Upper lobe of left lung (tissue), 6 donors: ENCODE measurements around the gene TRIP11. TPM values are rescaled to one million over a fixed set of nuclear protein-coding genes. Genes with fewer than 3 reads are reported as not detected.

Experiments used
- ATAC-seq, 2 donors: fragments of 200-7000 bp; cut with Tn5 transposase; one replicate each; pipeline ENCODE4 v1.9.1; 2022; ENCODE audit warnings: mild to moderate bottlenecking in 2 of 2, moderate library complexity in 2 of 2; ENCODE audit not compliant: low FRiP score in 2 of 2
- DNase-seq, 2 donors: peaks; one replicate each; pipeline ENCODE4 v3.0.0-alpha.2; 2019 to 2020
- H3K27ac ChIP-seq, 4 donors: fragments of 200-600 bp; sonication (generic); one replicate each; pipeline ENCODE4 v1.5.1; 2016 to 2019
- H3K27me3 ChIP-seq, 4 donors: fragments of 200-600 bp; sonication (generic); one replicate each; pipeline ENCODE4 v1.5.1; 2017 to 2019
- H3K36me3 ChIP-seq, 4 donors: fragments of 200-600 bp; sonication (generic); one replicate each; pipeline ENCODE4 v1.5.1; 2016 to 2019
- H3K4me1 ChIP-seq, 4 donors: fragments of 200-600 bp; sonication (generic); one replicate each; pipeline ENCODE4 v1.5.1; 2018 to 2019
- H3K4me3 ChIP-seq, 4 donors: fragments of 200-600 bp; sonication (generic); one replicate each; pipeline ENCODE4 v1.5.1; 2017 to 2019; ENCODE audit warnings: mild to moderate bottlenecking in 2 of 4, moderate library complexity in 1 of 4
- H3K9me3 ChIP-seq, 4 donors: fragments of 200-600 bp; sonication (generic); one replicate each; pipeline ENCODE4 v1.5.1; 2018 to 2019
- CTCF ChIP-seq, 6 experiments: fragments of 450-650 bp in 4 of 6; fragments of 200-600 bp in 2 of 6; sonication (generic) in 2 of 6; IDR thresholded peaks; one replicate each; pipeline ENCODE4 v1.5.1; 2016 to 2019; ENCODE audit warnings: antibody characterized with exemption in 6 of 6
- EP300 ChIP-seq, 4 donors: sonication (generic); formaldehyde crosslinking; IDR thresholded peaks; one replicate each; pipeline ENCODE4 v1.5.1; 2017; ENCODE audit warnings: antibody characterized with exemption in 4 of 4, control low read depth in 2 of 4
- POLR2A ChIP-seq, 4 donors: fragments of 450-650 bp; IDR thresholded peaks; one replicate each; pipeline ENCODE4 v1.5.1; 2016 to 2017; ENCODE audit warnings: antibody characterized with exemption in 4 of 4, mild to moderate bottlenecking in 2 of 4
- POLR2AphosphoS5 ChIP-seq, 2 donors: sonication (generic); formaldehyde crosslinking; IDR thresholded peaks; one replicate each; pipeline ENCODE4 v1.5.1; 2017; ENCODE audit warnings: antibody characterized with exemption in 2 of 2
- WGBS, 2 donors: methylation state at CpG; one replicate each; pipeline ENCODE4 v1.1.5; 2017 to 2018; 5-methylcytosine and 5-hydroxymethylcytosine counted together
- total RNA-seq, 6 donors: library from RNA; depleted of rRNA in 4 of 6; stranded (reverse); fragments of >200 nt in 4 of 6; gene quantifications; one replicate each; pipeline versions ENCODE4 v1.1.0 to v1.2.1, GENCODE V29; 2016 to 2021
- donor health status: DM: no; HTN: no; CAD: no; lungs with moderate emphysema.
- donor health status: DM: no; HTN: yes; CAD: no; lungs with severe emphysema.

The TRIP11 gene
- total RNA-seq, 6 donors from 2014 or later, result 19.2 to 71.8 (median 39.1) TPM

- no peak for TF ChIP-seq EP300 (IDR thresholded peaks at IDR 0.05)
- no peak for TF ChIP-seq POLR2AphosphoS5 (IDR thresholded peaks at IDR 0.05)
- TF ChIP-seq CTCF (IDR thresholded peaks at IDR 0.05), result no peak
- Histone ChIP-seq H3K27ac (no peak overlapping the region), H3K9me3 (no peaks in the 10 kb centered on the region), H3K27me3 (no peaks in the 10 kb centered on the region), H3K4me1 (peaks cover 6 to 16% (median 10%) of the 10 kb centered on the region in 4 donors), H3K4me3 (no peak overlapping the region), H3K36me3 (peaks cover 0 to 15% (median 4%) of the 10 kb centered on the region in 4 donors)
- 6% methylated on average over 1 of the region's 1 CpG; no CpG with 5 or more reads in 1 of the 2 donors for WGBS, 2 donors
- no peak for ATAC-seq
- DNase-seq, result no peak
Measured at GRCh38 chr14:91942128-91942527, 97.7 kb downstream of the TRIP11 start.

- Histone ChIP-seq H3K4me3 (no peak overlapping the region), H3K9me3 (no peaks in the 10 kb centered on the region), H3K36me3 (peaks cover 0 to 30% (median 4%) of the 10 kb centered on the region in 4 donors), H3K27me3 (no peaks in the 10 kb centered on the region), H3K27ac (no peak overlapping the region), H3K4me1 (no peaks in the 10 kb centered on the region)
- ATAC-seq (no peak), DNase-seq (no peak)
- WGBS, 2 donors, result 90 to 96% methylated on average over 3 of the region's 3 CpGs
- no peak for TF ChIP-seq EP300 (IDR thresholded peaks at IDR 0.05)
- no peak for TF ChIP-seq POLR2A (IDR thresholded peaks at IDR 0.05)
- no peak for TF ChIP-seq CTCF (IDR thresholded peaks at IDR 0.05)
- TF ChIP-seq POLR2AphosphoS5 (IDR thresholded peaks at IDR 0.05), result no peak
Measured at GRCh38 chr14:91940209-91940608, 99.7 kb downstream of the TRIP11 start.

GRCh38 chr14:91935586-91935985, 104.3 kb downstream of the TRIP11 start:
- TF ChIP-seq POLR2AphosphoS5 (IDR thresholded peaks at IDR 0.05), result no peak
- TF ChIP-seq EP300 (IDR thresholded peaks at IDR 0.05), result no peak
- Histone ChIP-seq H3K27ac (no peak overlapping the region), H3K4me1 (no peaks in the 10 kb centered on the region), H3K4me3 (no peak overlapping the region), H3K36me3 (peaks cover 0 to 30% (median 7%) of the 10 kb centered on the region in 4 donors), H3K9me3 (no peaks in the 10 kb centered on the region), H3K27me3 (no peaks in the 10 kb centered on the region)
- DNase-seq (no peak), ATAC-seq (no peak)
- WGBS, 2 donors, result 91% methylated on average over 6 of the region's 6 CpGs

GRCh38 chr14:91934554-91935285, 105.1 kb downstream of the TRIP11 start:
- TF ChIP-seq POLR2A (IDR thresholded peaks at IDR 0.05) (no peak), CTCF (IDR thresholded peaks at IDR 0.05) (no peak), POLR2AphosphoS5 (IDR thresholded peaks at IDR 0.05) (no peak), EP300 (IDR thresholded peaks at IDR 0.05) (no peak)

GRCh38 chr14:91931478-91932088, 108.3 kb downstream of the TRIP11 start:
- TF ChIP-seq CTCF (IDR thresholded peaks at IDR 0.05), result no peak
- no peak for TF ChIP-seq POLR2AphosphoS5 (IDR thresholded peaks at IDR 0.05)
- TF ChIP-seq POLR2A (IDR thresholded peaks at IDR 0.05), result no peak
- TF ChIP-seq EP300 (IDR thresholded peaks at IDR 0.05), result no peak
- Histone ChIP-seq H3K4me1 (peaks cover 0 to under 1% (median 0%) of the 10 kb centered on the region in 4 donors), H3K27ac (no peak overlapping the region), H3K9me3 (no peaks in the 10 kb centered on the region), H3K27me3 (no peaks in the 10 kb centered on the region), H3K4me3 (no peak overlapping the region), H3K36me3 (peaks cover 0 to 17% (median 3%) of the 10 kb centered on the region in 4 donors)
- ATAC-seq (no peak), DNase-seq (no peak)
- 82 to 87% methylated on average over 8 to 11 of the region's 11 CpGs for whole genome bisulfite sequencing, 2 donors

More at GRCh38 chr14:91934554-91935285, 105.1 kb downstream of the TRIP11 start:
- peak in 1 of 2 donors; percentile 9 for ATAC-seq
- DNase-seq, result no peak
- Histone ChIP-seq H3K4me1 (no peaks in the 10 kb centered on the region), H3K9me3 (no peaks in the 10 kb centered on the region), H3K4me3 (no peak overlapping the region), H3K27me3 (no peaks in the 10 kb centered on the region), H3K36me3 (peaks cover 0 to 24% (median 4%) of the 10 kb centered on the region in 4 donors), H3K27ac (no peak overlapping the region)
- WGBS, 2 donors, result 72 to 81% methylated on average over 8 of the region's 8 CpGs
